GM12872 (cell line): ENCODE results near the gene LCLAT1.

Experiments
- CTCF ChIP-seq: IDR thresholded peaks from 3 replicates; pipeline ENCODE4 v1.5.1; 2011; ENCODE audit warnings: low read depth, mild to moderate bottlenecking, low read length, moderate library complexity; ENCODE audit not compliant: insufficient read depth

Gene LCLAT1

GRCh38 chr2:30639836-30640235 lies 192.8 kb downstream of the LCLAT1 start:
- no peak for TF ChIP-seq CTCF

DNA sequence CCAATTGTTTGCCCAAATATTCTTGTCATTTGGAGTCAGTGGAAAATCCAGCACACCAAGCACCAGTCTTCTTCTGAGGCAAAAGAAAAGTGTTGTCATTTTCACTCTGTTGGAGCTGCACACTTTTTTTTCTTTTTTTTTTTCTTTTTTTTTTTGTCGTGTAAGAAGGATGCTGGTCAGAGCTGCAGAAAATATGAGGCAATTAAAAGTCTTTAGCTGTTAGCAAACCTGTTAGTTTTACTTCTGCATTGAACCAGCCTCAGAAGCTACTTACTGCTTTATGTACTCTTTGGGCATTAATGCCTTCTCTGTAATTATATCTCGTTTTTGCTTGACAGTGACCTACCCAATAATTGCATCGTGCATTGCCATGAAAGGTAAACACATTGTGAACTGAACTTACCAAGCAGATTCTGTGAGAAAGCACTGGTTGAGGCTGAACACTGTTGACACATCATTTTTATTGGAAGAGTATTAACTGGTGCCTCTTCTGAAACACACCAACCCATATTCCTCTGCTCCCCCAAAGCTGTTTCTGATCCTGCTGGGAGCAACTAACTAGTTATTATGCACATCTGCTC lies 194.8 kb downstream of the LCLAT1 start:
- no peak for TF ChIP-seq CTCF

DNA sequence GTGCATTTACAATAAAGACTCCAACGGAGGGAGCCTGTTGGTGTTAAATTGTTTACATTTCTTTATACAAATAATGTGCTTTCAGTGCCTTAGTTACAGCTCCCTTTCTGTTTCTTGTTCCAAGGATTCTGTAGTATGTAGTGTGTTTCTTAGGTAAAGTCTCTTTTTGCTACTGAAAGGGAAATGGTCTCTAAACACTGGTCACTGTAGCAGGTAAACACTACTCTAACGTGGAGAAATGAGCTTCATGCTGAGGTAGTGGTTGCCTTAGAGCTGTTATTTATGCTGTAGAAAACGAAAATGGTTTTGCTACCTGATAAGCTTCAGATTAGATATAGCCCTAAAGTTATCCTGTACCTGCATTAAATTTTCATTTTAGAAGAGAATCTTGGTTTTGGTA lies 196.6 kb downstream of the LCLAT1 start:
- no peak for TF ChIP-seq CTCF

DNA sequence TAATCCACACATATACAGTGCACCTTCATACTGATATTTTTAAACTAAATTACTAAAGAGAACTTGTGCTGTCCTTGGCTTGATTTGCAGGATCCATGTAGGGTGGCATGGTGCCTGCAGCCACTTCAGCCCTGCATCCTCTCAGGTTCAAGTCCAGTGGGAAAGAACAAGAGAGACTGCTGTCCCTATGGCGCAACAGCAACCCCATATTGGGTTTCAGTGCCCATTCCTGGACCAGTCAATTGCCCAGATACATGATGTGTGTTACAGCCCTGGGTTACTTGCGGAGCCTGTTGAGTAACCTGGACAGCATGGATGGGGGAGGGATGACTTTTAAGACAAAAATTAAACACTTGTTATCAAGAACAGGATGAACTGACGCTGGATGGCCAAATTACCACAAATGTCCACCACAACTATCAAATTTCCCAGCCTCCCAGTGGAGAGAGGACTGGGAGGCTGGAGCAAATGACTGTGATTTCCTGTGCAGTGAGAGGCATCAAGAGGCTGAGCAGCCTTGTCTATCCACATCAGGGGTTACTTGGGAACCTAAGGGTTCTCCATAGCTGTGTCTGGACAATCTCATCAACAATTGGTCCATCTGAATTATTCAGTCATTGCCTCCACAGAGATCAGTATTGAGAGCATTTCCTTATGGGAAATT lies 198.2 kb downstream of the LCLAT1 start:
- no peak for TF ChIP-seq CTCF

DNA sequence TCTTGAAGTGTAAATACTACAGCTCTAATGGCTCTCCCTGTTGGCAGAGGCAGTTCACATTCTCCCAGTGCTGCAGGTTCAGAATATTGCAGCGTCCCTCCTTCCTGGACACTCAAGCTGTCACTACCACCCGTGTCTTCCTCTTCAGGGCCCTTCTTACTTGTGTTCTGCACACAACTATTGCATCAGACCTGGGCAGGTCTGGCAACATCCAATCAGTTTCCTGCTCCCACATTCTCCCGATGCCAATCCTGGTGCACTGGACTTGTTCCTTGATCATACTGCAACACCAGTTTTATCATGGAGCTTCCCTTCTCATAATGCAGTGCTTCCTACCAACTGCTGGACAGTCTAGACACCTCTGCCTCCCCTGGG lies 198.7 kb downstream of the LCLAT1 start:
- TF ChIP-seq CTCF: no peak

- TF ChIP-seq CTCF: no peak
Measured at GRCh38 chr2:30647752-30648457, 200.9 kb downstream of the LCLAT1 start.

DNA sequence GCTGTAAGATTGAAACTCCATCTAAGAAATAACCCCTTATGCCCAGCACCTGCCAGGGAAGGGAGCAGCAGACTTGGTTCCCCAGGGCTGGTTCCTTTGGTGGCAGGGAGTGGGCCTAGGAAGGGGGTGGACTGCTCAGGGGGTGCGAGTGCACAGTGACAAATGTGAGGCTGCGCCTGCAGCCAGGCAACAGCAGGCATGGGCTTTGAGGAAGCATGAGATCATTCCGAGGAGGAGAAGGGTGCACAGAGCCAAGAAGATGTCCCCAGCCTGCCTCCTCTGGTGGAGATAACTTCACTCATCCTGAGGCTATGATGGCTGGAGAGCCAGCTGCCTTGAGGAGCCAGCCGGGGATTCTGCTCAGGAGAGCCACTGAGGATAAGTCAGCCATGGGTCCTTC lies 202.2 kb downstream of the LCLAT1 start:
- TF ChIP-seq CTCF: no peak
